Glutamatergic neuron (in vitro differentiated cells): ENCODE measurements around the gene HOXA10. TPM values are rescaled to one million over a fixed set of nuclear protein-coding genes. Genes with fewer than 3 reads are reported as not detected.
A peak's percentile ranks its signal among the peaks of the same experiment; 100 is the strongest.

ENCODE experiments used
- DNase-seq: peaks from one replicate; pipeline ENCODE4 v3.0.0; 2022
- H3K27ac Mint-ChIP-seq: one replicate; pipeline ENCODE4 v1.8.0; 2020; ENCODE audit warnings: mild to moderate bottlenecking, mixed read lengths, inconsistent platforms; ENCODE audit not compliant: unreplicated experiment
- H3K27me3 Mint-ChIP-seq: one replicate; pipeline ENCODE4 v1.8.0; 2020; ENCODE audit warnings: mild to moderate bottlenecking, moderate library complexity, mixed read lengths, inconsistent platforms; ENCODE audit not compliant: unreplicated experiment
- H3K36me3 Mint-ChIP-seq: one replicate; pipeline ENCODE4 v1.8.0; 2020; ENCODE audit warnings: mild to moderate bottlenecking, mixed read lengths, inconsistent platforms; ENCODE audit not compliant: unreplicated experiment
- H3K4me1 Mint-ChIP-seq: one replicate; pipeline ENCODE4 v1.8.0; 2020; ENCODE audit warnings: mild to moderate bottlenecking, low read depth, mixed read lengths, inconsistent platforms; ENCODE audit not compliant: unreplicated experiment
- H3K4me3 Mint-ChIP-seq: one replicate; pipeline ENCODE4 v1.8.0; 2020; ENCODE audit warnings: mild to moderate bottlenecking, mixed read lengths, inconsistent platforms; ENCODE audit not compliant: unreplicated experiment
- H3K9me3 Mint-ChIP-seq: one replicate; pipeline ENCODE4 v1.8.0; 2020; ENCODE audit warnings: mild to moderate bottlenecking, moderate library complexity, mixed read lengths, inconsistent platforms; ENCODE audit not compliant: unreplicated experiment
- CTCF ChIP-seq: fragments of 200-600 bp; sonication (generic); IDR thresholded peaks from one replicate; pipeline ENCODE4 v1.5.0; 2021; ENCODE audit not compliant: partially characterized antibody, unreplicated experiment
- total RNA-seq: library from RNA; stranded (reverse); fragmentation: NEBNext Ultra II Directional; extraction: Animal tissue kit (Norgen Biotek cat#: 25700); gene quantifications from one replicate; pipeline ENCODE4 v1.2.1, GENCODE V29; 2021; ENCODE audit not compliant: unreplicated experiment

HOXA10 gene
- total RNA-seq, 1 donor from 2014 or later = not detected

- no peak for DNase-seq
- no peak for TF ChIP-seq CTCF
- Mint-ChIP-seq H3K36me3 (no peaks in the 10 kb centered on the region), H3K27ac (no peak overlapping the region), H3K27me3 (peaks cover 35% of the 10 kb centered on the region), H3K9me3 (no peaks in the 10 kb centered on the region), H3K4me1 (no peaks in the 10 kb centered on the region), H3K4me3 (no peak overlapping the region)
Measured at GRCh38 chr7:27212497-27213432, 38.6 kb upstream of the HOXA10 start.

GRCh38 chr7:27211764-27212204 is 37.7 kb upstream of the HOXA10 start:
- peaks cover 38% of the 10 kb centered on the region for H3K27me3 Mint-ChIP-seq
- H3K4me3 Mint-ChIP-seq = no peak overlapping the region
- no peak for TF ChIP-seq CTCF
- no peaks in the 10 kb centered on the region for H3K9me3 Mint-ChIP-seq
- no peak overlapping the region for H3K27ac Mint-ChIP-seq
- H3K36me3 Mint-ChIP-seq = no peaks in the 10 kb centered on the region
- DNase-seq = no peak
- no peaks in the 10 kb centered on the region for H3K4me1 Mint-ChIP-seq

GRCh38 chr7:27211084-27211446 is 36.9 kb upstream of the HOXA10 start:
- Mint-ChIP-seq H3K4me3 (no peak overlapping the region), H3K9me3 (no peaks in the 10 kb centered on the region), H3K27me3 (peaks cover 43% of the 10 kb centered on the region), H3K27ac (no peak overlapping the region), H3K36me3 (no peaks in the 10 kb centered on the region), H3K4me1 (no peaks in the 10 kb centered on the region)
- no peak for TF ChIP-seq CTCF
- DNase-seq = no peak

GRCh38 chr7:27210441-27211083 is 36.4 kb upstream of the HOXA10 start:
- Mint-ChIP-seq H3K9me3 (no peaks in the 10 kb centered on the region), H3K4me3 (no peak overlapping the region), H3K4me1 (no peaks in the 10 kb centered on the region), H3K36me3 (no peaks in the 10 kb centered on the region), H3K27ac (no peak overlapping the region), H3K27me3 (peaks cover 41% of the 10 kb centered on the region)
- peak; percentile 80 for DNase-seq
- peak; percentile 89 for TF ChIP-seq CTCF

GRCh38 chr7:27209933-27210440 is 35.9 kb upstream of the HOXA10 start:
- H3K36me3 Mint-ChIP-seq = no peaks in the 10 kb centered on the region
- H3K9me3 Mint-ChIP-seq = peaks cover 2% of the 10 kb centered on the region
- H3K4me3 Mint-ChIP-seq = no peak overlapping the region
- no peak for TF ChIP-seq CTCF
- no peaks in the 10 kb centered on the region for H3K4me1 Mint-ChIP-seq
- no peak overlapping the region for H3K27ac Mint-ChIP-seq
- DNase-seq = no peak
- H3K27me3 Mint-ChIP-seq = peaks cover 38% of the 10 kb centered on the region
